ENCODE results near the gene KHDRBS1. TPM values are rescaled to one million over a fixed set of nuclear protein-coding genes. Genes with fewer than 3 reads are reported as not detected.

KHDRBS1 gene
- total RNA-seq, 5 donors from 2014 or later (not counting 1 experiment from before 2014, with no cell fraction given), result 98.9 to 115 (median 111) TPM

DNA sequence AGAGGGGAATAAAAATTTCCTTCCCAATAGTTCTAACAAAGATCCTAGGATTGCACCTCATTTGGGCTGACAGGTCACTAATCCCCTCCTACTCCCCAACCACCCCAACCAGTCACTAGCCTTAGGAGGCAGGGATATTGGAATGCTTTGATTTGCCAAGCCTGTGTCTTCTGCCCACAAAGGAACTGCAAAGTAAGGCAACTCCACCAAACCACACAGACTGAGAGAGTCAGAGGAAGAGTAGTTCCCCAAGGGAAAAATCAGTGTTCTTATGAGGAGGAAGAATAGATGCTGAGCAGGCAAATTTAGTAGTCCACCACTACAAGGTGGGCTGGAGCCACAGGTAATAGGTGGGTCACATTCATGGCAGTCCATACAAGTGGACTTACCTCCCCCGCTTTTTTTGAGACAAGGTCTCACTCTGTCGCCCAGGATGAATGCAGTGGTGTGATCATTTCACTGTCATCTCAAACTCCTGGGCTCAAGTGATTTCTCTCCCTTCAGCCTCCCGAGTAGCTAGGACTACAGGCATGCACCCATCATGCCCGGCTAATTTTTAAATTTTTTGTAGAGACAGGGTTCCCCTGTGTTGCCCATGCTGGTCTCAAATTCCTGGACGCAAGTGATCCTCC, 55.4 kb downstream of the KHDRBS1 start:
- Histone ChIP-seq H3K36me3 (ENCODE audit: control insufficient read depth in 2 of 2, extremely low read depth in 1 of 2, insufficient read depth in 1 of 2, low read length in 1 of 2) (no peaks in the 10 kb centered on the region), H3K4me3 (ENCODE audit: control insufficient read depth in 1 of 2, extremely low read depth in 1 of 2, low read length in 1 of 2) (no peak overlapping the region), H3K4me1 (ENCODE audit: control insufficient read depth in 1 of 2, extremely low read depth in 1 of 2, insufficient read depth in 2 of 2, low read length in 2 of 2) (peaks cover 14 to 35% of the 10 kb centered on the region in 2 experiments), H3K27me3 (replicated peaks in 1 of 2; ENCODE audit: control insufficient read depth in 2 of 2, extremely low read depth in 1 of 2, insufficient read depth in 2 of 2, low read length in 1 of 2) (no peaks in the 10 kb centered on the region), H3K27ac (ENCODE audit: low read length) (no peak overlapping the region), H3K9me3 (no peaks in the 10 kb centered on the region)
- DNase-seq, result no peak
- Mint-ChIP-seq H3K27ac (peak overlapping the region in 1 of 2 donors; percentile 7), H3K4me3 (no peak overlapping the region), H3K4me1 (peaks cover 32 to 35% (median 33%) of the 10 kb centered on the region in 3 donors), H3K27me3 (no peaks in the 10 kb centered on the region), H3K36me3 (no peaks in the 10 kb centered on the region), H3K9me3 (no peaks in the 10 kb centered on the region)
- ATAC-seq (replicated peaks in 1 of 4), result no peak
- POLR2A ChIA-PET, result no interaction called here
- WGBS (ENCODE audit: insufficient coverage), result 100% methylated on average over 2 of the region's 5 CpGs
- CTCF ChIA-PET, result interaction anchor here in 1 of 2 donors (0.7 kb wide), 1 partner anchor 33 kb away, joined by 3 read pairs; no protein-coding TSS in a partner anchor

DNA sequence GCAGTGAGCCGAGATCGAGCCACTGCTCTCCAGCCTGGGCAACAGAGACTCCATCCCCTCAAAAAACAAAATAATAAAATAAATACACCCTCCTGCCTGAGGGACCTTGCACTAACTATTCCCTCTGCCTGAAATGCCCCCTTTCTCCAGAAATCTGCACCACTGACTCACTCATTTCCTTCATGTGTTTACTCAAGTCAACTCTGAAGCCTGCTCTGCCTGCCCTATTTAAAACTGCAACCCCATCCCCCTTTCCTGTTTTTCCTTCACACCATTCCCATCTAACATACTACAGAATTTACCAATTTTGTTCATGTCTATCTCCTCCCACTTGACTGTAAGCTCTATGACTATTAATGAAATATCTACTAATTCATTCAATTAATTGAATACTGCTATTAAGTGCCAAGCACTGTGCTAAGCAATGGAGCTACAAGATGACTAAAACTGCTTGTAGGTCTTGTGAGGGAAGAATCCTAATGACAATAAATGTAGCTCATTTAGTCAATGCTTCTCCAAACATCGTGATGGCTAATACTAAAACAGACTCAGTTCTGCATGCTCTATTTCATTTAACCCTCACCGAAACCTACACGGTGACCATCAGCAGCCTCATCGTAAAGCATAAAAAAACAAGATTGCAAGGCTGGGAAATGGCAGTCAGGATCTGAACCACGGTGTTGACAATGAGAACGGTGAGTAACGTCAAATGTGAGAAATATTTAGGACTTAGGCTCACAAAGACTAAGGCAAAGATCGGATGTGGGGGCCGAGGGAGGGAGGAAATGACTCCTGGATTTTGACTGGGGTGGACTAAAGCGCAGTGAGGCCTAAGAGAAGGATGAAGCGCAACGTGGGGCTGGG, 58.3 kb downstream of the KHDRBS1 start:
- Mint-ChIP-seq H3K4me3 (peak overlapping the region; percentile 80 to 95 (median 86)), H3K27me3 (no peaks in the 10 kb centered on the region), H3K36me3 (peaks cover 7% of the 10 kb centered on the region), H3K27ac (peak overlapping the region; percentile 87 to 93), H3K4me1 (peaks cover 33 to 39% (median 35%) of the 10 kb centered on the region in 3 donors), H3K9me3 (no peaks in the 10 kb centered on the region)
- Histone ChIP-seq H3K4me3 (ENCODE audit: control insufficient read depth in 1 of 2, extremely low read depth in 1 of 2, low read length in 1 of 2) (peak overlapping the region; percentile 81 to 83), H3K27ac (ENCODE audit: low read length) (peak overlapping the region; percentile 71), H3K36me3 (ENCODE audit: control insufficient read depth in 2 of 2, extremely low read depth in 1 of 2, insufficient read depth in 1 of 2, low read length in 1 of 2) (peaks cover 3 to 9% of the 10 kb centered on the region in 2 donors), H3K27me3 (replicated peaks in 1 of 2; ENCODE audit: control insufficient read depth in 2 of 2, extremely low read depth in 1 of 2, insufficient read depth in 2 of 2, low read length in 1 of 2) (no peaks in the 10 kb centered on the region), H3K9me3 (no peaks in the 10 kb centered on the region), H3K4me1 (ENCODE audit: control insufficient read depth in 1 of 2, extremely low read depth in 1 of 2, insufficient read depth in 2 of 2, low read length in 2 of 2) (peaks cover 10 to 27% of the 10 kb centered on the region in 2 experiments)
- DNase-seq (no peak), ATAC-seq (replicated peaks in 1 of 4) (no peak)
- CTCF ChIA-PET, result interaction anchor here in 1 of 2 donors (0.7 to 1.8 kb wide), 4 partner anchors 36 to 264 kb away, joined by 3 to 18 read pairs (median 4); partner anchors contain the start of genes KPNA6 and MARCKSL1
- POLR2A ChIA-PET, result interaction anchor here in 1 of 2 donors (0.6 kb wide), 1 partner anchor 19 kb away, joined by 7 read pairs; no protein-coding TSS in a partner anchor
- WGBS (ENCODE audit: insufficient coverage), result 21% methylated on average over 13 of the region's 14 CpGs

DNA sequence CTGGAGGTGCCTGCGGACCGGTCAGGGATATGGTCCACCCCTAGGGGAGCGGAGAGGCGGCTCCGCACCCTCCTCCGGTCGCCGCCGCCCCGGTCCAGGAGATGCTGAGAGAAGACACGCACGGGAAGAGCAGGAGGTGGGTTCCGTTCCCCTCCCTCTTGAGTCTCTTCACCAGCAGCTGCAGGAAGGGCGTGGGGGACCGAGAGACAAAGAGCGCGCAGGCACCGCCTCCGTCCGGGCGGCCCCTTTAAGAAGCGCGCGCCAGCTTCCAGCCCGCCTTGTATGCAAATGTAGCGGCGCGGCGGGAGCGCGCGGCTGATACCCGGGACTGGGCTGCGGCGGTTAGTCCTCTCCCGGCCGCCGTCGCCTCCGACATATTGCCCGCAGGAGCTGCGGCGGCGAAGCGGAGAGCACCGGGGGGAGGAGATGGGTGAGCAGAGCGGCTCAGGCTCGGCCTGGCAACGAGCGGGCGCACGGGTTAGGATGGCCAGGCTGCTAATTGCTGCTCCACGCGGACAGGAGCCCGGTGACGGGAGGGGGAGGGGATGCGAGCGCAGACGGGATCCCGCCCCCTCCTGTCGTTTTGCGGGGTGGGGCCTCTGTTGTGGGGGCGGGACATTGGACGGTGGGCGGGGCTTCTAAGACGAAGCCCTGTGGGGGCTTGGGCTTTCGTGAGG, 59.1 kb downstream of the KHDRBS1 start, which contains the start of gene TMEM39B:
Gene TMEM39B, plus strand, starts transcription at position 318 of the 677 bp plus-strand sequence. Its CDS starts 109 bp downstream, at position 427.
- WGBS (ENCODE audit: insufficient coverage), result under 1% methylated on average over 66 of the region's 67 CpGs
- Mint-ChIP-seq H3K4me3 (peak within 1 kb of the TSS; percentile 80 to 95 (median 86)), H3K4me1 (peaks cover 36 to 43% (median 39%) of the 10 kb centered on the region in 3 donors)

DNA sequence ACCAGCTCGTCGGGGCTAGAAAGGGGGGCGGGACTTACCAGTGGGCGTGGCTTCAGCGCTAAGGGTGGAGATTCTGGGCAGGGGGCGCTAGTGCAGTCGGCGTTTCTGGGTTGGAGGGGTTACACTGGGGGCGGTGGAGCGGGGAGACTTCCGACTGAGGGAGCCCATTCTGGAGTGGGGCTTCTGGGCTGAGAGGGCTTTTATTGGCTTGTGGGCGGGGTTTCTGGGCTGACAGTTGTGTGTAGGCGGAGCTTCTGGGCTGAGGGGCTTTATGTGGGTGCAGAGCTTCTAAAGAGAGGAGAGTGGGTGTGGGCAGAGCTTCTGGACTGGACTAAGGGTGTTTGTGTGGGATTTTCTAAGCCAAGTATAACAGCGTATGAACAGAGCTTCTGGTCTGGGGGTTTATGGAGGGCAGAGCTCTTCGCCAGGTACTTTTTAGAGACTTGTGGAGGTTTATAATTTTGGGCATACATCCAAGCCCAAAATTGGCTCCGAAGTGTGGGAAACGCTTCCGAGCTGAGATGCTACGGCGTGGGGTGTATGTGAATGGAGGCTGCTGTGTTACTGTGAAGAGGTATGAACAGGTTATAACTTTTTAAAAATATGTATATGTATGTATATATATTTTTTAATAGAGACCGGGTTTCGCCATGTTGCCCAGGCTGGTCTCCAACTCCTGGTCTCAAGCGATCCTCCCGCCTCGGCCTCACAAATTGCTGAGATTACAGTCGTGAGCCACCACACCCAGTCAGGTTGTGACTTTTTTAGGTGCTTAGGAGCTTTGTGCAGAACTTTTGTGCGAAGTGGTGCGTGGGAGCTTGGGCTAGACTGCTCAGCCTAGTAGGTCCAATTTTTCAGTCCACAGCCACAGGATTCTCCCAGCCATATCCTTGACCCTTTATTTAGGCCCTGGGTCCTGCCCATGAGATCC, 59.9 kb downstream of the KHDRBS1 start:
- H3K27me3 ChIP-seq (replicated peaks in 1 of 2; ENCODE audit: control insufficient read depth in 2 of 2, extremely low read depth in 1 of 2, insufficient read depth in 2 of 2, low read length in 1 of 2), result no peaks in the 10 kb centered on the region
- H3K9me3 Mint-ChIP-seq, result no peaks in the 10 kb centered on the region
- ATAC-seq (replicated peaks in 1 of 4) (peak in 2 of 4 experiments; percentile 29 to 32), DNase-seq (no peak)
- H3K36me3 Mint-ChIP-seq, result peaks cover 18% of the 10 kb centered on the region
- peak overlapping the region; percentile 87 to 93 for H3K27ac Mint-ChIP-seq
- H3K4me1 ChIP-seq (ENCODE audit: control insufficient read depth in 1 of 2, extremely low read depth in 1 of 2, insufficient read depth in 2 of 2, low read length in 2 of 2), result peaks cover 10 to 24% of the 10 kb centered on the region in 2 experiments
- ChIA-PET POLR2A (interaction anchor here (0.5 to 1.0 kb wide), 9 partner anchors 33 to 321 kb away, joined by 3 to 4 read pairs (median 3); partner anchors contain the start of genes BSDC1 (in 1 of the 2) and KPNA6 (in 1 of the 2)), CTCF (interaction anchor here (0.5 to 1.9 kb wide), 13 partner anchors 11 to 984 kb away, joined by 3 to 18 read pairs (median 6); partner anchors contain the start of genes KPNA6 (in 2 of the 2), ADGRB2 (in 1 of the 2) and MARCKSL1 (in 1 of the 2))
- H3K27me3 Mint-ChIP-seq, result no peaks in the 10 kb centered on the region
- 43% methylated on average over 26 of the region's 28 CpGs for WGBS (ENCODE audit: insufficient coverage)
- H3K4me1 Mint-ChIP-seq, result peaks cover 36 to 43% (median 39%) of the 10 kb centered on the region in 3 donors
- no peaks in the 10 kb centered on the region for H3K9me3 ChIP-seq
- H3K27ac ChIP-seq (ENCODE audit: low read length), result peak overlapping the region; percentile 67
- H3K4me3 ChIP-seq (ENCODE audit: control insufficient read depth in 1 of 2, extremely low read depth in 1 of 2, low read length in 1 of 2), result peak overlapping the region; percentile 81 to 83
- peak overlapping the region; percentile 80 to 95 (median 86) for H3K4me3 Mint-ChIP-seq
- H3K36me3 ChIP-seq (ENCODE audit: control insufficient read depth in 2 of 2, extremely low read depth in 1 of 2, insufficient read depth in 1 of 2, low read length in 1 of 2), result peaks cover 7 to 21% of the 10 kb centered on the region in 2 donors

More for the DNA sequence above, 59.1 kb downstream of the KHDRBS1 start, which contains the start of gene TMEM39B:
- H3K27me3 ChIP-seq (replicated peaks in 1 of 2; ENCODE audit: control insufficient read depth in 2 of 2, extremely low read depth in 1 of 2, insufficient read depth in 2 of 2, low read length in 1 of 2), result no peaks in the 10 kb centered on the region
- peaks cover 7 to 17% of the 10 kb centered on the region in 2 donors for H3K36me3 ChIP-seq (ENCODE audit: control insufficient read depth in 2 of 2, extremely low read depth in 1 of 2, insufficient read depth in 1 of 2, low read length in 1 of 2)
- peaks cover 10 to 24% of the 10 kb centered on the region in 2 experiments for H3K4me1 ChIP-seq (ENCODE audit: control insufficient read depth in 1 of 2, extremely low read depth in 1 of 2, insufficient read depth in 2 of 2, low read length in 2 of 2)
- H3K9me3 ChIP-seq, result no peaks in the 10 kb centered on the region
- Mint-ChIP-seq H3K36me3 (peaks cover 15% of the 10 kb centered on the region), H3K9me3 (no peaks in the 10 kb centered on the region), H3K27ac (peak within 1 kb of the TSS; percentile 87 to 93), H3K27me3 (no peaks in the 10 kb centered on the region)
- peak within 1 kb of the TSS; percentile 81 to 83 for H3K4me3 ChIP-seq (ENCODE audit: control insufficient read depth in 1 of 2, extremely low read depth in 1 of 2, low read length in 1 of 2)
- DNase-seq (peak; percentile 85 to 97 (median 93)), ATAC-seq (replicated peaks in 1 of 4) (peak; percentile 85 to 91 (median 86))
- H3K27ac ChIP-seq (ENCODE audit: low read length), result peak within 1 kb of the TSS; percentile 71
- CTCF ChIA-PET, result interaction anchor here (0.6 to 1.8 kb wide), 11 partner anchors 10 to 335 kb away, joined by 3 to 18 read pairs (median 6); partner anchors contain the start of genes ADGRB2 (in 1 of the 2), KPNA6 (in 1 of the 2) and MARCKSL1 (in 1 of the 2)
- POLR2A ChIA-PET, result interaction anchor here (0.5 to 1.0 kb wide), 8 partner anchors 34 to 321 kb away, joined by 3 to 4 read pairs (median 3); partner anchors contain the start of genes BSDC1 (in 1 of the 2) and KPNA6 (in 1 of the 2)

DNA sequence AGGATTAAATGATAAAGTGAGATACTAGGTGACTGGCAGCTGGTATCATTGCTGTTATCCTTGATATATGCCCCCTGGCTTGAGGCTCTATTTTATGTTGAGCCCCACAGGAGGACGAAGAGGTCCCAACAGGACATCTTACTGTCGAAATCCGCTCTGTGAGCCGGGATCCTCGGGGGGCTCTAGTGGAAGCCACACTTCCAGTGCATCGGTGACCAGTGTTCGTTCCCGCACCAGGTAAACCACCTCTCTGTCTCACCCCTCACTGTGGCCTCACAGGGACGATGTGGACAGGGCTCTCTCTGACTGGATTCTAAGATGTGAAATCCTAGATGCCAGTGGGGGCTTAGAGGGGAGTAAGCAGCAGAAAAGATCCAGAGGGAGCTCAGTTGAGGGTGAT, 61.2 kb downstream of the KHDRBS1 start:
- peaks cover 9 to 27% of the 10 kb centered on the region in 2 donors for H3K36me3 ChIP-seq (ENCODE audit: control insufficient read depth in 2 of 2, extremely low read depth in 1 of 2, insufficient read depth in 1 of 2, low read length in 1 of 2)
- peaks cover 25% of the 10 kb centered on the region for H3K36me3 Mint-ChIP-seq
- no peak overlapping the region for H3K4me3 ChIP-seq (ENCODE audit: control insufficient read depth in 1 of 2, extremely low read depth in 1 of 2, low read length in 1 of 2)
- ChIA-PET POLR2A (interaction anchor here in 1 of 2 donors (1.0 kb wide), 1 partner anchor 74 kb away, joined by 4 read pairs; no protein-coding TSS in a partner anchor), CTCF (interaction anchor here (0.6 to 1.9 kb wide), 2 partner anchors 30 to 33 kb away, joined by 3 to 6 read pairs; partner anchors contain the start of gene KPNA6 (in 1 of the 2))
- no peaks in the 10 kb centered on the region for H3K9me3 ChIP-seq
- H3K4me3 Mint-ChIP-seq, result peak overlapping the region in 2 of 3 donors; percentile 55 to 95
- no peaks in the 10 kb centered on the region for H3K27me3 ChIP-seq (replicated peaks in 1 of 2; ENCODE audit: control insufficient read depth in 2 of 2, extremely low read depth in 1 of 2, insufficient read depth in 2 of 2, low read length in 1 of 2)
- no peaks in the 10 kb centered on the region for H3K9me3 Mint-ChIP-seq
- H3K4me1 ChIP-seq (ENCODE audit: control insufficient read depth in 1 of 2, extremely low read depth in 1 of 2, insufficient read depth in 2 of 2, low read length in 2 of 2), result peaks cover 10 to 24% of the 10 kb centered on the region in 2 experiments
- no peak overlapping the region for H3K27ac ChIP-seq (ENCODE audit: low read length)
- peak overlapping the region in 1 of 2 donors; percentile 8 for H3K27ac Mint-ChIP-seq
- no peaks in the 10 kb centered on the region for H3K27me3 Mint-ChIP-seq
- WGBS (ENCODE audit: insufficient coverage), result 100% methylated on average over 5 of the region's 9 CpGs
- peaks cover 36 to 43% (median 39%) of the 10 kb centered on the region in 3 donors for H3K4me1 Mint-ChIP-seq
- ATAC-seq (replicated peaks in 1 of 4) (no peak), DNase-seq (no peak)

Data from T-cell (primary cell).